NCI-H2107 treated with DMSO at 0.1 percent for 48 hours (cell line): ENCODE data around the gene CLIP4.

ENCODE experiments used
- DNase-seq: peaks from one replicate; lab custom pipeline; 2025; ENCODE audit not compliant: unreplicated experiment; lab: John Stamatoyannopoulos, UW

CLIP4 gene

DNA sequence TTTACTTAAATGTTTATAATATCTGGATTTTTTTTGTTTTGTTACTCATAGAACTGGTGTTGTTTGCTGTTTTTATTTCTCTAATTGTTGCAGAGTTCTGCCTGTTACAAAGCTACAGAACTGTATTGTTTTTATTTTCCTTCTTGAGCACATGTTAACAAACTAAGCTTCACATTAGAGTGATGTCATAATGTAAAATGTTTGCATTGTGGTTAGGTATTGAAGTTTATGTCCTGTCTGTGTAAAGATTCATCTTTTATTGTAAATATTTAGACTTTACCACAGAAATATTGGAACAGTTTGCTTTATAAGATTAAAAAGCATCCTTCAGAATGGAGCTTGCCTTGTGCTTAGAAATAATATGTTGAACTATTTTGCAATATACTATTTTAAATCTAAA lies 67.7 kb downstream of the CLIP4 start:
- no peak for DNase-seq

DNA sequence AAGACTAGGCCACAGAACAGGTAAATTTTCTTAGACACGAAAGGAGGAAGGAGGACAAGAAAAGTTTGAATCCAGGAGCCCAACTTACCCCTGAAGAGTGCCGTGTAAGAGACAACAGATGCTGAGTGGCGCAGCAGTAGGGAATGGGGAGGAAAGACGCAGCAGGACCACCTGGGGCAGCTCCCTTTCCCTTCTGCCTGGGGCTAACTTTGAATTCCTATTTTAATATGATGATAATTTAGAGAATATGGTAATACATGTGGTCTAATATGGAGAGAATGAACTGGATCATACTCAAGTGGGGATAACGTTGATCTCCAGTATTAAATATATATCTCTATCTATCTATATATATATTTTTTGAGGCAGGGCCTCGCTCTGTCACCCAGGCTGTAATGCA lies 69.3 kb downstream of the CLIP4 start:
- no peak for DNase-seq

DNA sequence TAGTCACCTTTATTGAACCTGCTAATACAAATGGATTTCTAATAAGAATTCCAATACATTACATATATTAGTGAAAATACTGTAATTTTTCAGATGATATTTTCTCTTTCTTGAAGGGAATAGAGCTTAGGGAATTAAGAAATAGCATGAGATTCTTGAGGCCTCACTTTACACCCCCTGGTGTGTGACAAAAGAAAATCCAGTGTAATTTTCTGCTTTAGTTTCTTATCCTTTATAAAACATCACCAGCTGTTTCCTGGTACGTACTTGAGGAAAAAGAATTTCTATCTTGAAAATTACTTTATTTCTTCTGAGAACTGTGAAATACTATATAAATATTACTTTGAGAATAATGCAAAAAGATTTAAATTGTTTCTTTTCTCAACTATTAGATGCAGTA lies 71.6 kb downstream of the CLIP4 start:
- DNase-seq = no peak

DNA sequence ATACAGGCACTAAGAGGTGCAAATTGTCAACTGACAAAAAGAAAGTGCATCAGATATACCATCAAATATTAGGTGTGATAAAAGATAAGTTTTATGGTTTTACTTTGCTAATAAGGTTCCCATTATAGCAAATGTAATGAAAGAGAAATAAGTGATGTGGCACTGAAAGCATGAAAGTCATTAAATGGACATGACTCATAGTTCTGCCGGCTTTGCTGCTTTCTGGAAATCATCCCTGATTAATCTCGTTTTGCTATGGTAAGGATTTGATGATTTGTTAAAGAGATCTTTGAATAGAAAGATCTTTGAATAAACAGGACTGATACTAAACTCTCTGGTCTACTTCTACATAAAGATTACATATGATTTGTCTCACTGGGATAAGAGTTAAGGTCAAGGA lies 72.7 kb downstream of the CLIP4 start:
- DNase-seq = no peak

DNA sequence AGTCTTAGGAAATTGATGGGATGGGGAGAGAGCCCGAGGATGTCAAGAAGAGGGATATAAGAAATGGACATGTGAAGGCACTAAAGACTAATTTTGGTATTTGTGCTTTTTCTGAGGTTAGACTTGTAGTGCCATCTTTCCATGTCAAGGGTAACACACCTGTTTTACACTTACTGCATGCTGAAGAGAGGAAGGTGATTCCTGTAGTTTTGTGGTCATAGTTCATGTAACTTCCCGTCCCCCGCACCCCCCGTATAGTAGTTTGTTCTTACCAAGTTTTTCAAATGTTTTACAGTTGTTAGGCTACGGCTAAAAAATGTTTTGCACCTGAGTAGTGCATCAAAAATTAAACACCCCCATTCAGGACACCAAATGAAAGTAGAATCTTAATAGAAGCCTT lies 73.8 kb downstream of the CLIP4 start:
- DNase-seq = no peak

DNA sequence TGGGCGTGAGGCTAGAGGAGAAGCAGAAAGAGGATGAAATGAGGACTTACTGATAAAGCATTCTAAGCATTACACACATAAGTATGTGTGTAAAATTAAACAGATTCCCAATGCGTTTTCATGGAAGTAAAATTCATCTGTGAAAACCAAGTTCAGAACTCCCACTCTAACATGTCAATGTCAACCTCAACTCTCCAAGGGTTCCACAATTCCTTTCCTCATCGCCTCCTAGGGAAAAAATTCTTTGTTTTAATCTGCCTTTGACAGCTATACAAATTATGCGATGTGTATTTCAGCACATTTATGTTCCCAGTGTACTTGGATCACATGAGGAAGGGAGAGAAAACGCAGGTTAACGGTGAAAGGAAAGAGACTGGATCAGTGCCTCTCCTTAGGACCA lies 76.6 kb downstream of the CLIP4 start:
- DNase-seq = no peak

DNA sequence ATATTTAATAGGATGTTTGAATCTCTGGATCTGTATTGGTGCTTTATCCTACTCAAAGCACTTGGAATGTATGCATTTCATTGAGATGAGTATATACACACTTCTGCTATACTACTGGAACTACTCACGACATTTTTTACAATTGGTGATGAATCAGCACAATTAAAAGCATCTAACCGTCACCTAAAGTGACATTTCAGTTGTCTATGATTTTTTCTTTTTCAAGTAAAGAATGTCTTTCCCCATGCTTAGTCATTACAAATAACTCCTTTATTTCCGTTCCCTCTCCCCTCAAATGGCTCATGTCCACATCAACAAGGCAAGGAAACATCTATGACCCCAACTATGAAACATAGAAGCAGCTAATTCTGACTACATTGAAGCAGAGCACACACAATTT lies 77.3 kb downstream of the CLIP4 start:
- no peak for DNase-seq

DNA sequence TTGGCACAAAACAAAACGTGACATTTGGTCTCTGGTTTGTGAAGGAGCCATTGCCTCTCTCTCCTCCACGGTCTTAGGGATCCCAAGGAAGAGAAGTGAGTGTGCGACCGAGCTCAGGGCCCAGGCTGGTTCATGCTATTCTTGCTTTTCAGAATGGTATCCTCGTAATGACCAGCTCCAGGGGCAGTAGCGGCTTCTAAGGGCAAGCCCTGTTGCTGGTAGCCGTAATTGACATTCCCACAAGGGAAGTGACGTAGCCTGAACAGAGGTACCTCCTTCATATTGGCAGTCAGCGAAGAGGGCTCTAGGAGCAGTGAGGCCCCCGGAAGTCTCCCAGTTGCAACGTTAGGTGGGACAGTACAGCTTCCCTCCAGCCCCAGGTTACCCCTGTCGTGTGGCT lies 77.9 kb downstream of the CLIP4 start:
- DNase-seq = no peak

DNA sequence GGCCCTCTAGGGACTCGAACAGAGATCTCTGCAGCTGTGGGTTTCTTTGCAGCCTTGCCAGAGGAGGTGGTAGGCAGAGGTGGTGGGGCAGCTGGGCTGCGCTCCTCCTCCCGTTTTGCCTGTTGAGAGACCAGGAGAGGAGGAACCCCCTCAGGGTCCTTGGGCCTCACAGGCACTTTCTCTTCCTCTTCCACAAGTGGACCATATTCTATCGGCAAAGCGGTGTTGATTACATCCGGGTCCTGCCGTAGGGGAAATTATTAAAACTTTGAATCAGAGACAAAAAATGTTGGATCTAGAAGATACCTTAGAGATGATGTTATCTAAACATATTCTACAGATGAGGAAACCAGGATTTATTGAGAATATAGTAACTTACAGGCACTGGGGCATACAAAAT lies 78.5 kb downstream of the CLIP4 start:
- no peak for DNase-seq

DNA sequence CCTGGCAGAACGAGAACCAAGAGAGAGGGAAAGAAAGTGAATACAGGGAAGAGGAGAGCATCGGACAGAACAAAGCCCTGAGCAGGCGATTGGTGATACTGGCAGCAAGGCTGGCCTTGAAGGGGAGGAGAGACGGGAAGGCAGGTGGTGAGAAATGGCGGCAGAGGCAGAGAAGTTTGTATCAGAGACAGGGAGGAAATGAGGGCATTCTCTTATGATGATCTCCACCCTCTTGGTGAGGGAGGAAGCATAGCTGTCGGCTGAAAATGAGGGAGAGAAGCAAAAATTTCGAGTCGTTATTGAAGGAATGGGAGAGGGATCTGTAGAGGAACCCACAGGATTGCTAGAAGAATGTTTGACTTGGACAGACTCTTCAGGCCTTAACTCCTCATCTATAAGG lies 80.6 kb downstream of the CLIP4 start:
- no peak for DNase-seq

DNA sequence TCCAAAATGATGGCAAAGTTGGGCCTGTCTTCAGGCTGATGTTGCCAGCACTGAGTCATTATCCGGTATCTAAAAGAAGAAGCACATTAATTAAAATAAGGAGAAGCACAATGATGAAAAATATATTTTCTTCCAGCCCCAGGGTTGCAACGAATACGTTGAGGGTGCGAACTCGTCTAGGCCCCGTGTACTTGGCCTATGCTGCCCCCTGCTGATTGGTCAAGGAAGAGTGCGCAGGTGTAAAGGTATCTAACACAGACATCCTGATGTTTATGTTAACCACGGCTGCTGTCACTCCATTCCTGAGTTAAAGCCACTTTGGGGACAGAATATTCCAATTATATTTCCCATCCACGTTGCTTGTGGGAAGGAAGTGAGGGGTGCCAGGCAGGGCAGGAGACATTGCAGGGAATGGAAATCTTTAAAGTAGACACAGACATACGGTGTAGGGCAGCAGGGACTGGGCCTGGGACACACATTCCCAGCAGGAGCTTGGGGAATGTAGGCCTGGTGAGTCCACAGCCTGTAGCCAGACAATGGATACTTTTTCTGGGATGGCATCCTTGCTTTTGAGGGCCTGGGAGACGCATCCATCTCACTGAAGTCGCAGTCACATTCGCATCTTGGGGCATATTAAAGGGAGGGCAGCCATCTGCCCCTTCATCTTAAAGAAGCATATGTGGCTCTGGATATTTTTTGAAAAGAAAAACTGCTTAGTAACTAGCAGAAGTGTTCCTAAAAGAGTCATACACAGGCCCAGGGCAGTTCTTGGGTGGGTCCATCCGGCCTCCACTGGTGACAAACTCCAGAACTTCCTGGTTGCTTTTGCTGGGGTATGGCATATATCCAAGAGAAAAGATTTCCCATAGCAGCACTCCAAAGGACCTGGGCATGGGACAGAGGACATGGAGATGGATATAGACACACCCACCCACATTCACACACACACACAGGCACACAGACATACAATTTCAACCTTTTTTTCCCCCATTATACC lies 81.9 kb downstream of the CLIP4 start:
- DNase-seq = peak; percentile 77

DNA sequence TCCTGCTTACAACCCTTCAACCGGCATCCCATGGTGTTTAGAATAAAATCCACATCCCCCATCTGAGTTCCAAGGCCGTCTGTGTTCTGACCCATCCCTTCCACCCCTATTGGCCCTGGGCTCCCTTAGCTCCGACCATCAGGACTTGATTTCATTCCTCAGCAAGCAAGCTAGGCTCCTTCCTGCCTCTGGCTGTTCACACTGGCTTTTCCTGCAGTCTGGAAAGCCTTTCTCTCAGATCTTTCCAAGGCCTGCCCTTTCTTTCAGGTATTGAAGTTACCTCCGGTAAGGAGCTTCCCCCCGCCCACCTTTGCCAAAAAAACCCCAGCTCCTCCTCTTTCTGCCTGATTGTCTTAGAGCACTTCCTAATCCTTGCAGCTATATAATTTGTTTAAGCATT lies 86.8 kb downstream of the CLIP4 start:
- no peak for DNase-seq

DNA sequence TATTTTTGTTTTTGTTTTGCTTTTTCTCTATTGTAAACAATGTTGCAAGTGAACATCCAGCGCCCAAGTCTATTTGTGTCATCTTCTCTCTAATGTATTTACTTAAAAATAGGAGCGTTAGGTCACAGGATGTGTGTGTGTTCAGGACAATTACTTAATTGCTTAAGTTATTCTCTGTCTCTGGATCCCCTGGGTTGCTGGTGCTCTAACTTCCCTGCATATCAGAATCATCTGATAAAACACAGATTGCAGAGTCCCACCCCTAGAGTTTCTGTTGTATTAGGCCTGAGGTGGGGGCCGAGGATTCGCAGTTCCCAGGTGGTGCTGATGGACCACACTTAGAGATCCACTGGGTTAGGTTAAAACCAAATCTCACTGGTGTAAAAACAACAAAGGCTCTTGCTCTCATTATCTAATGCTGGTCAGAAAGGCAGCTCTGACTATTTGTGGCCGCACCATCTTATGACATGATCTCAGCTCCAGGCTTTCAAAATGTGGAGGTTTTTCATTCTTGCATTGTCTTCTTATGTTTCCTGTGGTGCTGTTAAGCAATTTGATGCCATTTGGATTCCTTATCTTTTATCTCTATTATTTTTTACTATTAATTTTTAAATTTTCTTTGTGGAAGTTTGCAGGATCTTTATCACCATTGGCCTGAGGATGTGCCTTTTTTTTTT lies 87.7 kb downstream of the CLIP4 start:
- no peak for DNase-seq

DNA sequence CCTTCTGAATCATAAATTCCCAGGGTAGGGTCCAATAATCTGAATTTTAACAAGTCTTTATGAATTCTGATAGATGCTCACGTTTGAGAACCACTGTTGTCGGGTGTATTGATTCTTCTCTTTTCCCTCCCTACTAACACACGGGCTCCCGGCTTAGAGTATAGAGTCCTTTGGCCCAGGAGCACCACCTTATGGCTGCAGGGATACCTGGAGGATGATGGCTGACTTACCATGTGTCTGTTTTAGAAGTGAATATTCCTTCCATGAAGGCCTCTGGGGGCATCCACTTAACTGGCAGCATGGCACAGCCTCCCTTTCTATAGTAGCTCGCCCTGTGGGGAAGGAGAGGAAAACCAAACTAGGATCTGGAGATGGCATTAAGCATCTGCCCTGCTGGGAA lies 91.7 kb downstream of the CLIP4 start:
- DNase-seq = no peak

DNA sequence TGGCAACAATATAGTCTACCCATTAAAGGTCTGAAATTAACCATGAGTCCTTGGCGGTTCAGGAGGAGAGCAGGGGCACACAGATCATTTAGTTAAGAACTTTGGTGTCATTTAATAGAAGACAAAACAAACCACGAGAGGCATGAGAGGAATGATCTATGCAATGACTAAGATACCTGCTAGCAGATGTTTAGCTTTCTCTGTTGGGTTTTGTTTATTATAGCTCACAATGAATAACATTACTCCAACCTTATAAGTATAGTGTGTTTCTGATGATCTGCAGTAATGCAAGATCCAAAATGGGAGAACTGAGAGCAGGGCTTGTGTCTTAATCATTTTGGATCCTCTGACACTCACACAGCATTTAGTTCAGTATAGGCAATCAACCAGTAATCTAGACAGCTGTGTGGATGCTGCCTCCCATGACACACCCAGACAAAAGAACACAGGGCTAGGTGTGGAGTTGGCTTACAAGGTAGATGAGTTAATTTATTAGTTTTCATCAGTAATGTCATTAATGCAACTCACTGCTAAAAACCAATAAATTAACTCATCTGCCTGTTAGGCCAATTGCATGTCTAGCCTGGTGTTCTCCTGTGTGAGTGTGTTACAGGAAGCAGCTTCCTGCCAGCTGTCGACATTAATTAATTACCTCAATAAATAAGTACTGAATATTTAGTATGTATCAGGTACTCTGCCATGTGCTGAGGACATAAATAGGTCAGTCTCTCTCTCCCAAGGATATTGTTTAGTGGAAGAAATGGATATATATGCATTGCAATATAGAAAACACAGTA lies 92.3 kb downstream of the CLIP4 start:
- no peak for DNase-seq

DNA sequence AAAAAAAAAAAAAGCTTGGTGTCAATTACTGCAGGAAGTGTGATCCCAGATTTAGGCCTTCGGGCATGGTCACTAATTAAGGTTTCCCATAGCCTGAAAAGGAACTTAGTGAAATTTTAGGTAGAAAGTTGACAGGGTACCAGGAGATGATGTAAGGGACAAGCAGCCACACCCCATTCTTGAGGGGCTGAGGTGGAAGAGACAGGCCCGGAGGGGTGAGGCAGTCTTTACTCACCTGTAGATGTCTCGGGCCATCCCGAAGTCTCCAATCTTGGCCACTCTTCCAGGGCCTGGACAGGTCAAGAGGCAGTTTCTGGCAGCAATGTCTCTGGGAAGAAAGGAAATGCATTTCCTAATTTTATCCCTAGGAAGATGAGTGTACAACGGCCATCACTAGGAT lies 94.3 kb downstream of the CLIP4 start:
- DNase-seq = no peak

DNA sequence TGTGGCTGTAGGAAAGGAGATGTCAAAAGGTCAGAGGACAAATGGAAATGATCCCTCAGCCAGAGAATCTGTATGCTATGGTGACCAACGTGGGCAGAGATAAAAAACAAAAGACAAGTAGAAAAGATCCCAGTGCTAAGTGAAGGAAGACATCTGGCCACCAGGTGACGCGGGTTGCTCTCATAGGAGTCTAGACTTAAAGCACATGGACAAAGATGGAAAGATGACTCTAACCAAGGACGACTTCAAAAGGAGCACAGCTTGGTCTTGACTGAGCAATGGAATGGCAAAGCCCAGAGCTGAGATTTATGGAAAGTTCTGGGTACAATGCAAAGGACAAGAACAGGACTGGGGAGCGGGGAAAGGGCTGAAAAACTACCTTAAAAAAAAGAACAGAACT lies 96.8 kb downstream of the CLIP4 start:
- no peak for DNase-seq

DNA sequence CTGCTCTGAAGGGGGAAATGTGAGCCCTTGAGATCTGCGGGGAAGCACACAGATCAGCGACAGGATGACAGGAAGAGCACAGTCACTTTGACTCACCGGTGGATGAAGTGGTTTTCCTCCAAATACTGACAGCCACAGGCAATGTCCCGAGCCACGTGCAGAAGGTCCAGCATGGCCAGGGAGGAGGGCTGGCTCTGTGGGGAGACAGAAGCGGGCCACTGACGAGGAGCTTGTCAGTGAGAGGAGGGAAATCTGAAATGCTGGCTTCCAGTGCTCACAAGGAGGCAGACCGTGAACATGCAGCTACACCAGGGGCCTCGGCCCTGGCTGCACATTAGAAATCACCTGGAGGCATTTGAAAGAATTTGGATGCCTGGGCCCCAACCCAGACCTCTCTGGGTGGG lies 98.7 kb downstream of the CLIP4 start:
- no peak for DNase-seq

DNA sequence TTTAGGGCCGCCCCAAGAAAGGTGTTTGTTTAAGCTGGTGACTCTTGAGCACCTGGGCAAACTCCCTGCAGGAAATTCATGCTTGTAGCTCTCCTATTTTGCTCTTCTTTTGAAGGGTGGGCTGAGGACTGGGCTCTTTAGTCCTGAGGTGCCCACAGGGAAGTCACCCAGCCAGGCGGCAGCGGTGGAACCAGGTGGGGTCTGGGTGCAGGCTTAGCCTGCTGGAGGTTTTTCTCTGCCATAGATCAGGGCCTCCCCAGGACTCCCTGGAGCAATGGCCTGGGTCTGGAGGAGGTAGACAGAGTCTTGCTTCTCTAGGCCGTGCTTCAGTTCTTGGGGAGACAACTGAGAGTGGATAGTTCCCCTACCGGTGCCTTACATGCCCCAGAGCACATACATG lies 99.9 kb downstream of the CLIP4 start:
- DNase-seq = no peak

DNA sequence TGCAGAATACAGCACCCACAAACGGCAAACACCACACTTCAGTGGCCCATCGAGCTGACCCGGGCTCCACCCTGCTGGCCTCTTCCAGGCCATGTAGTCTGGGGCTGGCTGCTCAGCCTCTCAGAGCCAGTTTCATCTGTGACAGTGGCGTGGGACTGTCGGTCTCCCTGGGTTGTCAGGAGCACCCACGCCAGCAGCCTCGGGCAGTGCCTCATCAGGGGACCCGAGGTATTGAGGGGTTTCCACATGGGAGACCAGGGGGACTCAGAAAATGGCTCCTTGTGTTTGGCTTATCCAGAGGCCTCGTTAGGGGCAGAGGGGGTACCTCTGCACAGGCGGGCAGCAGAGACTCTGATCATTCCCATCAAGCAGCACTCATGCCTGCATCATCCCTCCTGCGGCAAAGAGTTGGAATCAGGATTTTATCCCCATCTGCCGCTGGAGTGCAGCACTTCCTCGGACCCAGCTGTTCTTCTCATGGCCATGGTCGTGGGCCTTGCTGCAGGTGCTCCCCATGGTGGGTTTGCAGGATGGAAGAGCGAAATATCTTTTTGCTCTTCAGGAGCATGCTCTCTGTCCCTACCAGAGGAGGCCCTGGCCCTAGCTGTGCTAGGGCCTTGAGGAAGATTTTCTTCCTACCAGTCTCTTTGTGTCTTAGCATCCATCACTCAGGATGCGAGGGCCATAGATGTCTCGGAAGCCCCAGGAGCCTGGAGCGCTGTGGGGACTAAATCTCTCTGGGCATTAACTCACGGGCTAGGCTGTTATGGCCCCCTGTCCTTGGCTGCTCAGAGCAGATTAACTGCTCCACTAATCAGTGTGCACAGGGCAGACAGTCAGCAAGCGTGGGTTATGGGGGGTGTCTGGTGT lies 100.8 kb downstream of the CLIP4 start:
- no peak for DNase-seq

DNA sequence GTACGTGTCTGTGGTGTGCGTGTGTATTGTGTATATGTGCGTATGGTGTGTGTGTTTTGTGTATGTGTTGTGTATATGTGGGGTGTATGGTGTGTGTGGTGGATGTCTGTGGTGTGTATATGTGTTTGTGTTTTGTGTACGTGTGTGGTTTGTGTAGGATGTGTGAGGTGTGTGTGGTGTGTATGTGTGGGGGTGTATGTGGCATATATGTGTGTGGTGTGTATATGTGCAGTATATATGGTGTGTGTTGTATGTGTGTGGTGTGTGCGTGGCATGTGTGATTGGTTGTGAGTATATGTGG lies 101.3 kb downstream of the CLIP4 start:
- DNase-seq = no peak
